H1 (cell line): ENCODE results near the gene ACTC1. TPM values are rescaled to one million over a fixed set of nuclear protein-coding genes. Genes with fewer than 3 reads are reported as not detected.
A peak's percentile ranks its signal among the peaks of the same experiment; 100 is the strongest.

Source experiments
- CTCF ChIA-PET: fragments of 300-600 bp; sonication (Branson Sonifier 250); formaldehyde crosslinking; loops from one replicate; lab custom pipeline; 2021; ENCODE audit not compliant: partially characterized antibody; lab: Charles Lee
- POLR2A ChIA-PET: fragments of 300-600 bp; sonication (Branson Sonifier 250); formaldehyde crosslinking; loops from one replicate; lab custom pipeline; 2021; ENCODE audit warnings: inconsistent platforms; ENCODE audit not compliant: partially characterized antibody; lab: Charles Lee
- DNase-seq, 2 experiments: peaks; one replicate each; pipeline versions ENCODE4 v3.0.0 to v3.0.0-alpha.2; 2010 to 2022; ENCODE audit warnings: low spot score in 2 of 2, low read depth in 1 of 2, mixed read lengths in 1 of 2
- FAIRE-seq: peaks from 2 replicates; lab custom pipeline; 2011; peaks lifted over from hg19 to GRCh38; lab: Jason Lieb, UNC
- H2AFZ ChIP-seq: 2 replicates; pipeline ENCODE4 v1.8.1; 2012; ENCODE audit warnings: low read length, inconsistent platforms
- H2AK5ac ChIP-seq: 2 replicates; pipeline ENCODE4 v1.6.1; 2013; ENCODE audit warnings: low read depth, low read length
- H2BK120ac ChIP-seq: replicated peaks from 2 replicates; pipeline ENCODE3; 2013; ENCODE audit warnings: low read depth, low read length, inconsistent platforms
- H2BK12ac ChIP-seq: 2 replicates; pipeline ENCODE4 v1.6.1; 2013; ENCODE audit warnings: low read depth, low read length
- H2BK15ac ChIP-seq: 2 replicates; pipeline ENCODE4 v1.6.1; 2013; ENCODE audit warnings: low read length
- H2BK20ac ChIP-seq: 2 replicates; pipeline ENCODE4 v1.6.1; 2013; ENCODE audit warnings: low read length
- H2BK5ac ChIP-seq: 2 replicates; pipeline ENCODE4 v1.6.1; 2013; ENCODE audit warnings: low read depth, low read length
- H3K14ac ChIP-seq: 2 replicates; pipeline ENCODE4 v1.6.1; 2013; ENCODE audit warnings: inconsistent platforms; ENCODE audit not compliant: insufficient read length
- H3K18ac ChIP-seq: 2 replicates; pipeline ENCODE4 v1.6.1; 2013; ENCODE audit warnings: low read length; ENCODE audit errors: extremely low read depth
- H3K23ac ChIP-seq: 2 replicates; pipeline ENCODE4 v1.6.1; 2013; ENCODE audit warnings: inconsistent platforms; ENCODE audit not compliant: insufficient read length
- H3K23me2 ChIP-seq: 2 replicates; pipeline ENCODE4 v1.6.1; 2013; ENCODE audit warnings: low read depth, low read length
- H3K27ac ChIP-seq: 2 replicates; pipeline ENCODE4 v1.6.1; 2011; ENCODE audit warnings: low read depth, low read length, inconsistent platforms
- H3K27me3 ChIP-seq, 4 experiments: replicated peaks in 1 of 4; 1 replicate in 1 of 4; 2 replicates in 3 of 4; pipeline versions ENCODE4 v1.6.1 to v1.8.1; 2011 to 2013; ENCODE audit warnings: low read length in 3 of 4, mild to moderate bottlenecking in 3 of 4, inconsistent platforms in 2 of 4, mixed read lengths in 2 of 4, moderate library complexity in 1 of 4; ENCODE audit not compliant: control insufficient read depth in 3 of 4, insufficient read depth in 3 of 4; ENCODE audit errors: extremely low read depth in 1 of 4
- H3K36me3 ChIP-seq, 4 experiments: 2 replicates each; pipeline versions ENCODE4 v1.6.1 to v1.8.1; 2011 to 2013; ENCODE audit warnings: mild to moderate bottlenecking in 4 of 4, low read length in 3 of 4, moderate library complexity in 2 of 4, control low read depth in 1 of 4, inconsistent platforms in 1 of 4; ENCODE audit not compliant: insufficient read depth in 4 of 4, control insufficient read depth in 2 of 4
- H3K4ac ChIP-seq: replicated peaks from 2 replicates; pipeline ENCODE3; 2013; ENCODE audit warnings: low read length, low read depth, mixed read lengths, inconsistent platforms; ENCODE audit not compliant: insufficient read length
- H3K4me1 ChIP-seq, 4 experiments: replicated peaks in 1 of 4; 1 replicate in 1 of 4; 2 replicates in 3 of 4; pipeline versions ENCODE4 v1.6.1 to v1.8.1; 2011 to 2013; ENCODE audit warnings: low read length in 3 of 4, inconsistent platforms in 2 of 4, mixed read lengths in 1 of 4; ENCODE audit not compliant: insufficient read depth in 4 of 4, control insufficient read depth in 3 of 4
- H3K4me2 ChIP-seq, 2 experiments: 2 replicates each; pipeline versions ENCODE4 v1.6.1 to v1.8.1; 2011 to 2013; ENCODE audit warnings: low read depth in 2 of 2, low read length in 2 of 2, control low read depth in 1 of 2, inconsistent platforms in 1 of 2, mild to moderate bottlenecking in 1 of 2; ENCODE audit not compliant: insufficient read depth in 1 of 2
- H3K4me3 ChIP-seq, 4 experiments: fragments of 200-600, 300-600 bp in 1 of 4; sonication (generic), shearing (Covaris generic), sonication (Bioruptor Twin) in 1 of 4; 2 replicates each; pipeline versions ENCODE4 v1.5.1 to v1.8.1; 2011 to 2016; ENCODE audit warnings: low read length in 4 of 4, low read depth in 3 of 4, control low read depth in 2 of 4, inconsistent platforms in 2 of 4, mild to moderate bottlenecking in 2 of 4, mixed read lengths in 1 of 4, moderate library complexity in 1 of 4; ENCODE audit not compliant: insufficient read depth in 2 of 4; ENCODE audit errors: extremely low read depth in 1 of 4
- H3K56ac ChIP-seq: replicated peaks from 2 replicates; pipeline ENCODE3; 2013; ENCODE audit warnings: low read depth, mild to moderate bottlenecking, mixed read lengths, low read length, inconsistent platforms; ENCODE audit not compliant: insufficient read length
- H3K79me1 ChIP-seq: 2 replicates; pipeline ENCODE4 v1.6.1; 2013; ENCODE audit warnings: low read depth, low read length, control low read depth
- H3K79me2 ChIP-seq, 2 experiments: 2 replicates each; pipeline versions ENCODE4 v1.6.1 to v1.8.1; 2012 to 2013; ENCODE audit warnings: low read length in 2 of 2, mild to moderate bottlenecking in 2 of 2, inconsistent platforms in 1 of 2; ENCODE audit not compliant: insufficient read depth in 2 of 2, control insufficient read depth in 1 of 2
- H3K9ac ChIP-seq, 4 experiments: replicated peaks in 1 of 4; 1 replicate in 1 of 4; 2 replicates in 3 of 4; pipeline versions ENCODE4 v1.6.1 to v1.8.1; 2011 to 2013; ENCODE audit warnings: low read depth in 3 of 4, low read length in 3 of 4, control low read depth in 2 of 4, mild to moderate bottlenecking in 2 of 4, moderate library complexity in 2 of 4, inconsistent platforms in 1 of 4; ENCODE audit errors: extremely low read depth in 1 of 4
- H3K9me3 ChIP-seq, 2 experiments: 2 replicates each; pipeline versions ENCODE4 v1.6.1 to v1.8.1; 2012 to 2013; ENCODE audit warnings: mild to moderate bottlenecking in 2 of 2, moderate library complexity in 2 of 2, control low read depth in 1 of 2, inconsistent platforms in 1 of 2, low read depth in 1 of 2, low read length in 1 of 2, mixed read lengths in 1 of 2; ENCODE audit not compliant: insufficient read depth in 2 of 2
- H4K20me1 ChIP-seq, 2 experiments: replicated peaks in 1 of 2; 2 replicates each; pipeline versions ENCODE3 to v1.8.1; 2011 to 2013; ENCODE audit warnings: inconsistent platforms in 2 of 2, low read length in 2 of 2, mild to moderate bottlenecking in 1 of 2; ENCODE audit not compliant: insufficient read depth in 2 of 2, control insufficient read depth in 1 of 2
- H4K5ac ChIP-seq: 2 replicates; pipeline ENCODE4 v1.6.1; 2013; ENCODE audit warnings: low read length, low read depth, mixed read lengths, inconsistent platforms; ENCODE audit not compliant: insufficient read length
- H4K8ac ChIP-seq: 2 replicates; pipeline ENCODE4 v1.8.0; 2013; ENCODE audit warnings: mild to moderate bottlenecking, moderate library complexity, low read length, inconsistent platforms; ENCODE audit not compliant: insufficient read depth; ENCODE audit errors: extremely low read depth
- H4K91ac ChIP-seq: replicated peaks from 2 replicates; pipeline ENCODE3; 2013; ENCODE audit warnings: low read length, mixed read lengths, inconsistent platforms; ENCODE audit not compliant: insufficient read length
- E2F6 ChIP-seq: IDR thresholded peaks from 2 replicates; pipeline ENCODE4 v1.6.1; 2012; ENCODE audit warnings: inconsistent platforms
- MAX ChIP-seq: IDR thresholded peaks from 2 replicates; pipeline ENCODE4 v1.6.1; 2012; ENCODE audit warnings: inconsistent platforms
- SAP30 ChIP-seq: fragments of 300-600 bp; sonication (generic); IDR thresholded peaks from 2 replicates; pipeline ENCODE4 v1.7.1; 2012; ENCODE audit warnings: low read length, moderate library complexity, mild to moderate bottlenecking, inconsistent platforms; ENCODE audit not compliant: insufficient read depth, insufficient replicate concordance
- SP4 ChIP-seq: IDR thresholded peaks from 2 replicates; pipeline ENCODE4 v1.6.1; 2012; ENCODE audit warnings: low read length, inconsistent platforms
- WGBS, 2 experiments: shearing (Covaris generic) in 1 of 2; methylation state at CpG; one replicate each; pipeline versions ENCODE4 v1.1.6 to v1.1.7; 2013 to 2015; ENCODE audit warnings: low lambda C conversion rate in 2 of 2, mixed read lengths in 2 of 2, inconsistent platforms in 1 of 2, low coverage in 1 of 2, missing lambda C conversion rate in 1 of 2; ENCODE audit not compliant: insufficient replicate concordance in 2 of 2, insufficient coverage in 1 of 2, insufficient read length in 1 of 2; ENCODE audit errors: extremely low coverage in 1 of 2, missing lambda C conversion rate in 1 of 2; 5-methylcytosine and 5-hydroxymethylcytosine counted together
- polyA plus RNA-seq, 7 experiments: library from polyadenylated mRNA; depleted of rRNA in 3 of 7; stranded (reverse) in 5 of 7; unstranded in 2 of 7; fragments of >200 nt in 5 of 7; fragments of 200-250 nt in 2 of 7; gene quantifications; 1 replicate in 5 of 7; 2 replicates in 1 of 7; 4 replicates in 1 of 7; pipeline versions ENCODE4 v1.2.1 to v1.2.3, GENCODE V29; 2011 to 2013; ENCODE audit warnings: missing spikeins in 2 of 7, mixed read lengths in 2 of 7
- total RNA-seq: library from RNA; stranded (reverse); fragmentation: NEBNext Ultra II Directional; extraction: Animal tissue kit (Norgen Biotek cat#: 25700); gene quantifications from 2 replicates; pipeline ENCODE4 v1.2.1, GENCODE V29; 2021

Gene ACTC1
- total and polyA plus RNA-seq, 2 of the 8 experiments (the other 6 are each of a cell fraction or from before 2014, with no cell fraction given) = 37.6 to 90.0 TPM

- H3K36me3 ChIP-seq = peaks cover 0 to 14% (median 0%) of the 10 kb centered on the region in 4 experiments; a peak in 3 of 8 replicates
- no peak overlapping the region for H2BK120ac ChIP-seq
- no peaks in the 10 kb centered on the region for H4K20me1 ChIP-seq
- DNase-seq (no peak), FAIRE-seq (no peak)
- no peak overlapping the region for H3K14ac ChIP-seq
- H3K27me3 ChIP-seq = peaks cover 2 to 28% (median 15%) of the 10 kb centered on the region in 4 experiments; a peak in 6 of 7 replicates
- 69% methylated on average over 22 of the region's 33 CpGs; no CpG with 5 or more reads in 1 of the 2 experiments for WGBS, 2 experiments
- peaks cover 4 to 12% (median 8%) of the 10 kb centered on the region in 4 experiments; a peak in 6 of 7 replicates for H3K4me1 ChIP-seq
- H2AFZ ChIP-seq = peak overlapping the region; percentile 92
- H3K9ac ChIP-seq = peak overlapping the region in 3 of 4 experiments; percentile 34 to 46 (median 34); a peak in 4 of 7 replicates
- peak overlapping the region; percentile 51 for H3K18ac ChIP-seq
- no peak overlapping the region for H3K23ac ChIP-seq
- CTCF ChIA-PET = no interaction called here
- peak overlapping the region; percentile 66 to 73 for H3K4me2 ChIP-seq
- H4K8ac ChIP-seq = peak overlapping the region; percentile 88; the same call in 1 of the 2 replicates
- H2BK12ac ChIP-seq = peak overlapping the region; percentile 68; the same call in 1 of the 2 replicates
- H3K79me1 ChIP-seq = no peaks in the 10 kb centered on the region
- H4K5ac ChIP-seq = no peak overlapping the region
- no peak overlapping the region for H2BK15ac ChIP-seq
- no peak overlapping the region for H3K27ac ChIP-seq
- H3K56ac ChIP-seq = no peak overlapping the region
- POLR2A ChIA-PET = interaction anchor here (0.9 to 1.4 kb wide), 3 partner anchors 8 to 55 kb away, joined by 3 to 5 read pairs (median 4); no protein-coding TSS in a partner anchor
- no peak overlapping the region for H3K4ac ChIP-seq
- H2AK5ac ChIP-seq = no peak overlapping the region
- no peak overlapping the region; the same call in 1 of the 2 replicates for H2BK5ac ChIP-seq
- H3K9me3 ChIP-seq = no peaks in the 10 kb centered on the region
- H4K91ac ChIP-seq = no peak overlapping the region
- peak overlapping the region; percentile 33 to 69 (median 46) for H3K4me3 ChIP-seq
- H3K79me2 ChIP-seq = no peaks in the 10 kb centered on the region
- TF ChIP-seq SAP30 (no peak), MAX (0 out of 2 replicates have a peak, but pooled peaks have one; percentile 20), SP4 (no peak), E2F6 (peak; percentile 35; the same call in 1 of the 2 replicates)
- peaks cover 2% of the 10 kb centered on the region; the same call in 1 of the 2 replicates for H3K23me2 ChIP-seq
- no peak overlapping the region for H2BK20ac ChIP-seq
Measured at GRCh38 chr15:34794590-34795206, 651 bp downstream of the ACTC1 start.
